ENCODE data around the gene GALNT17. TPM values are rescaled to one million over a fixed set of nuclear protein-coding genes. Genes with fewer than 3 reads are reported as not detected.

The GALNT17 gene
- total and polyA plus RNA-seq, 2 experiments from 2014 or later: 2.3 to 4.6 TPM

DNA sequence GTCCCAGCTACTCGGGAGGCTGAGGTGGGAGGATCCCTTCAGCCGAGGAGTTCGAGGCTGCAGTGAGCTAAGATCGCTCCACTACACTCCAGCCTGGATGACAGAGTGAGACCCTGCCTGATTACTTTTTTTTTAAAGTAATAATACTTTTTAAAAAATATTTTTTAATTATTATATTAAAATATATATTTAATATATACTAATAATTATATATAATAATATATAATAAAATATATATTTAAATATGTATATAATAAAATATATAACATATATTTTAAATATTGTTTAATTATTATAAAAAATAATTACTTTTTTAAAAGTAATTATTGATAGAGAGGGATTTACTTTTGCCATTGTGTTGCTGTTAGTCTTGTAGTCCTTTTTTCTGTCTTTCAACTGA lies 169.2 kb downstream of the GALNT17 start:
- TF ChIP-seq, protein P1, sequence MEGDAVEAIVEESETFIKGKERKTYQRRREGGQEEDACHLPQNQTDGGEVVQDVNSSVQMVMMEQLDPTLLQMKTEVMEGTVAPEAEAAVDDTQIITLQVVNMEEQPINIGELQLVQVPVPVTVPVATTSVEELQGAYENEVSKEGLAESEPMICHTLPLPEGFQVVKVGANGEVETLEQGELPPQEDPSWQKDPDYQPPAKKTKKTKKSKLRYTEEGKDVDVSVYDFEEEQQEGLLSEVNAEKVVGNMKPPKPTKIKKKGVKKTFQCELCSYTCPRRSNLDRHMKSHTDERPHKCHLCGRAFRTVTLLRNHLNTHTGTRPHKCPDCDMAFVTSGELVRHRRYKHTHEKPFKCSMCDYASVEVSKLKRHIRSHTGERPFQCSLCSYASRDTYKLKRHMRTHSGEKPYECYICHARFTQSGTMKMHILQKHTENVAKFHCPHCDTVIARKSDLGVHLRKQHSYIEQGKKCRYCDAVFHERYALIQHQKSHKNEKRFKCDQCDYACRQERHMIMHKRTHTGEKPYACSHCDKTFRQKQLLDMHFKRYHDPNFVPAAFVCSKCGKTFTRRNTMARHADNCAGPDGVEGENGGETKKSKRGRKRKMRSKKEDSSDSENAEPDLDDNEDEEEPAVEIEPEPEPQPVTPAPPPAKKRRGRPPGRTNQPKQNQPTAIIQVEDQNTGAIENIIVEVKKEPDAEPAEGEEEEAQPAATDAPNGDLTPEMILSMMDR (IDR thresholded peaks at IDR 0.05; ENCODE audit: low read depth, low read length): no peak
- Histone ChIP-seq H3K4me3 (no peak overlapping the region), H3K36me3 (no peaks in the 10 kb centered on the region), H3K4me1 (ENCODE audit: low read depth) (no peaks in the 10 kb centered on the region), H3K9me3 (ENCODE audit: low read depth) (no peaks in the 10 kb centered on the region), H3K27me3 (no peaks in the 10 kb centered on the region), H3K27ac (no peak overlapping the region)
- DNase-seq (ENCODE audit: low read depth in 1 of 2, low spot score in 1 of 2): no peak

DNA sequence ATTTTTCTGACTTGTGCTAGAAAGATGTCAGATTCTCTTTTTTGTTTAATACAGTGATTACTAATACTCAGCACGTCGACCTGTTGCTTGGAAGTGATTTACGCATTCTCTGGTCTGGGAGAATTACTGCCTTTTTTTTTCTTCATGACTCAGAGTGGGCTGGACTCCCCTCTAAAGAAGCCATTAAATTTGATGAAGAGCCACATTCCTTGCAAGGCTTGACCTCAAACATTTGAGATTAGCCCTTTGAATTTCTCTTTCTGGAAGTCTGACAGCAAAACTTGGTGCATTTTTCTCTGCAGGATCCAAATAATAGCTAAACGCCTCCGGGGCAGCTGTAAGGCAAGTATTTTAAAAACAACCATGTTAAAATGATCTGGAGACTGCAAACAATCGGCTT lies 171.6 kb downstream of the GALNT17 start:
- H3K36me3 ChIP-seq: no peaks in the 10 kb centered on the region
- TF ChIP-seq, protein P1 (IDR thresholded peaks at IDR 0.05; ENCODE audit: low read depth, low read length): no peak
- DNase-seq (ENCODE audit: low read depth in 1 of 2, low spot score in 1 of 2): no peak
- peaks cover 3% of the 10 kb centered on the region for H3K4me1 ChIP-seq (ENCODE audit: low read depth)
- no peak overlapping the region for H3K4me3 ChIP-seq
- H3K9me3 ChIP-seq (ENCODE audit: low read depth): no peaks in the 10 kb centered on the region
- H3K27me3 ChIP-seq: no peaks in the 10 kb centered on the region
- no peak overlapping the region for H3K27ac ChIP-seq

DNA sequence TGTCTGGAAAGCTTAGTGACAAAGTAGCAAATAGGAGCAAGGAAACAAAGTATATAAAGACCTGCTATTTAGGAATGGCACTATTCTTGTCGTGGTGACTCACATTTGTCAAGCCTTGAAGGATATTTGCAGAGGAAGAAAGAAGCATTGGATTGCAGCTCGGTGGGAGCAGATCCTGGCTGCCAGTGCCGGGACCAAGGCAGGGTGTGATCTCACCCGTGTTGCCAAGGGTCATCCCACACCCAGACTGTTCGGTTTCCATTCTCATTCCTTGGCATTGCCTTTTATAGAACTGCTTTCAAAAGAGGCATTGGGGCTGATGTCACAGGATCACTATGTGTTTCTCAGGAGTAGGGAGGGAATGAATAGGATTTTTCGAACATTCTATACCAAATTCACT lies 176.2 kb downstream of the GALNT17 start:
- no peaks in the 10 kb centered on the region for H3K27me3 ChIP-seq
- no peaks in the 10 kb centered on the region for H3K9me3 ChIP-seq (ENCODE audit: low read depth)
- H3K36me3 ChIP-seq: no peaks in the 10 kb centered on the region
- H3K4me3 ChIP-seq: no peak overlapping the region
- DNase-seq (ENCODE audit: low read depth in 1 of 2, low spot score in 1 of 2): no peak
- H3K27ac ChIP-seq: no peak overlapping the region
- peaks cover 3% of the 10 kb centered on the region for H3K4me1 ChIP-seq (ENCODE audit: low read depth)
- TF ChIP-seq, protein P1 (IDR thresholded peaks at IDR 0.05; ENCODE audit: low read depth, low read length): no peak

DNA sequence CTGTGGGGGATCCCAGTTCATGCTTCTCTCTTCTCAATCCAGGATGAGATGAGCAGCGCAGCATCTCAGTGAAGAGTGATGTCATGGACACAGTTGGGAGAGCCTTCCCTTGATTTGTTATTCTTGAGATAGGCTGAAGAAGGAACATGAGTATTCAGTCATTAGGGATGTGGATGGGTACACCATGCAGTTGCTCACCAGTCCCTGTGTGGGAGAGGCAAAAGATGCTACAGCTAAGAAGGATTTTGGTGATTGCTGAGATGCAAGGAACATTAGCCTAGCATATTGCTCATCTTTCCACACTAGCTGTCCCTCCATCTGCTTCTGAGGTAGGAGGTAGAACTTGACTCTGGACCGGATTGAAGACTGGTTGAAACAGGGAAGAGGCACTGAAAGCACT lies 179.6 kb downstream of the GALNT17 start:
- Histone ChIP-seq H3K4me3 (no peak overlapping the region), H3K4me1 (ENCODE audit: low read depth) (peaks cover 3% of the 10 kb centered on the region), H3K27me3 (no peaks in the 10 kb centered on the region), H3K9me3 (ENCODE audit: low read depth) (no peaks in the 10 kb centered on the region), H3K27ac (no peak overlapping the region), H3K36me3 (no peaks in the 10 kb centered on the region)
- no peak for DNase-seq (ENCODE audit: low read depth in 1 of 2, low spot score in 1 of 2)
- TF ChIP-seq, protein P1 (IDR thresholded peaks at IDR 0.05; ENCODE audit: low read depth, low read length): no peak

DNA sequence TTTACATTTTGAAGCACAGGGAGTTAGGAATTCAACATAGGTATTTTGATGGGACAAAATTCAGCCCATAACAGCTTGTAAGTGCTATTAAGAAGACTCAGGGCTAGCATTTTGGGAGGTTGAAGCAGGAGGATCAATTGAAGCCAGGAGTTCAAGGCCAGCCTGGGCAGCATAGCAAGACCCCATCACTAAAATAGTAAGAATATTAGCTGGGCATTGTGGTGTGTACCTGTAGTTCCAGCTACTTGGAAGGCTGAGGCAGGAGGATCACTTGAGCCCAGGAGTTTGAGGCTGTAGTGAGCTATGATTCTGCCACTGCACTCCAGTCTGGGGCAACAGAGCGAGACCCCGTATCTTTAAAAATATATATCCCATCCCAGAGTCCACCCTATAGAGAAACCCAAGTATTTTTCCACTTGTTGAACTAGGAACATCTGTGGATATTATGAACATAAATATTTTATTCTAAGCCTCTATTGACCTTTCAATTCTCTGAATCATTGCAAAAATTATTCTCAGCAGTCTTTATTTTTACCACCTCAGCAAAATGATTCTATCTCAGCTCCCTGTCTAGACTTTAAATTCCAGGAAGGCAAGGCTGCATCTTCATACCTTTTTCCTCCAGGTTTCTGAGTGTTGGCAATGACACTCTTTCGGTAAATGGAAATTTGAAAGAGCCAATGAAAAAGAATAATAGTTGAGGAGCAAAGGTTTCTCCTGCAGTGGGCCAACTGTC lies 181.0 kb downstream of the GALNT17 start:
- Histone ChIP-seq H3K4me3 (no peak overlapping the region), H3K27ac (no peak overlapping the region), H3K4me1 (ENCODE audit: low read depth) (peaks cover 2% of the 10 kb centered on the region), H3K36me3 (no peaks in the 10 kb centered on the region), H3K27me3 (no peaks in the 10 kb centered on the region), H3K9me3 (ENCODE audit: low read depth) (no peaks in the 10 kb centered on the region)
- TF ChIP-seq, protein P1 (IDR thresholded peaks at IDR 0.05; ENCODE audit: low read depth, low read length): no peak
- no peak for DNase-seq (ENCODE audit: low read depth in 1 of 2, low spot score in 1 of 2)
